ENCODE data around the gene APRT. TPM values are rescaled to one million over a fixed set of nuclear protein-coding genes. Genes with fewer than 3 reads are reported as not detected.

APRT gene
- total and polyA plus RNA-seq, 2 of the 8 experiments (the other 6 are each of a cell fraction or from before 2014, with no cell fraction given) = 221 to 267 TPM

- FAIRE-seq (no peak), DNase-seq (ENCODE audit: low read depth in 1 of 2, low spot score in 2 of 2) (no peak)
- H3K27me3 ChIP-seq (replicated peaks in 1 of 4; ENCODE audit: control insufficient read depth in 3 of 4, extremely low read depth in 1 of 4, insufficient read depth in 3 of 4, low read length in 3 of 4) = no peaks in the 10 kb centered on the region
- no peaks in the 10 kb centered on the region for H3K23me2 ChIP-seq (ENCODE audit: low read depth, low read length)
- no peak overlapping the region for H3K27ac ChIP-seq (ENCODE audit: low read depth, low read length)
- H2AFZ ChIP-seq (ENCODE audit: low read length) = no peak overlapping the region
- no peak overlapping the region for H2BK12ac ChIP-seq (ENCODE audit: low read depth, low read length)
- ChIA-PET CTCF (ENCODE audit: partially characterized antibody) (interaction anchor here (1.2 kb wide), 1 partner anchor 9 kb away, joined by 3 read pairs; no protein-coding TSS in a partner anchor), POLR2A (ENCODE audit: partially characterized antibody) (interaction anchor here (0.9 to 2.3 kb wide), 2 partner anchors 18 to 22 kb away, joined by 3 to 5 read pairs; no protein-coding TSS in a partner anchor)
- no peaks in the 10 kb centered on the region for H3K9me3 ChIP-seq (ENCODE audit: insufficient read depth in 2 of 2, low read depth in 1 of 2, low read length in 1 of 2)
- no peak overlapping the region for H3K4me3 ChIP-seq (ENCODE audit: extremely low read depth in 1 of 4, insufficient read depth in 2 of 4, low read depth in 3 of 4, low read length in 4 of 4)
- no peak overlapping the region for H3K56ac ChIP-seq (replicated peaks; ENCODE audit: insufficient read length, low read depth, low read length)
- TF ChIP-seq SIRT6 (IDR thresholded peaks at IDR 0.05; ENCODE audit: low read length) = no peak
- no peak for TF ChIP-seq YY1 (IDR thresholded peaks at IDR 0.05; ENCODE audit: low read depth, low read length)
- no peak for TF ChIP-seq SP2 (IDR thresholded peaks at IDR 0.05; ENCODE audit: low read length)
- TF ChIP-seq CBX8 (IDR thresholded peaks at IDR 0.05; ENCODE audit: borderline replicate concordance, low read depth, low read length) = no peak
- no peak for TF ChIP-seq GABPA (IDR thresholded peaks at IDR 0.05; ENCODE audit: borderline replicate concordance, insufficient read depth, low read length)
- TF ChIP-seq CHD1 (IDR thresholded peaks at IDR 0.05; ENCODE audit: low read depth, low read length) = no peak
- no peak for TF ChIP-seq JUND (IDR thresholded peaks at IDR 0.05; ENCODE audit: low read length)
- peaks cover 0 to 5% (median under 1%) of the 10 kb centered on the region in 4 experiments; a peak in 1 of 8 replicates for H3K36me3 ChIP-seq (ENCODE audit: control insufficient read depth in 2 of 4, insufficient read depth in 4 of 4, low read length in 3 of 4)
- H3K4me2 ChIP-seq (ENCODE audit: insufficient read depth in 1 of 2, low read depth in 2 of 2, low read length in 2 of 2) = no peak overlapping the region
- no peak overlapping the region for H2BK5ac ChIP-seq (ENCODE audit: low read depth, low read length)
- H3K9ac ChIP-seq (replicated peaks in 1 of 4; ENCODE audit: extremely low read depth in 1 of 4, low read depth in 3 of 4, low read length in 3 of 4) = no peak overlapping the region
- no peak overlapping the region for H4K91ac ChIP-seq (replicated peaks; ENCODE audit: insufficient read length, low read length)
- H3K79me2 ChIP-seq (ENCODE audit: control insufficient read depth in 1 of 2, insufficient read depth in 2 of 2, low read length in 2 of 2) = no peaks in the 10 kb centered on the region
- H3K4me1 ChIP-seq (replicated peaks in 1 of 4; ENCODE audit: control insufficient read depth in 3 of 4, insufficient read depth in 4 of 4, low read length in 3 of 4) = 0 out of 7 replicates have a peak, but pooled peaks cover 0 to 2% (median 0%) of the 10 kb centered on the region in 4 experiments
- no peak overlapping the region for H2AK5ac ChIP-seq (ENCODE audit: low read depth, low read length)
- 0 out of 2 replicates have a peak, but pooled peaks cover 3% of the 10 kb centered on the region for H3K79me1 ChIP-seq (ENCODE audit: low read depth, low read length)
- H3K18ac ChIP-seq (ENCODE audit: extremely low read depth, low read length) = no peak overlapping the region
- no peak overlapping the region for H2BK15ac ChIP-seq (ENCODE audit: low read length)
- H4K20me1 ChIP-seq (replicated peaks in 1 of 2; ENCODE audit: control insufficient read depth in 1 of 2, insufficient read depth in 2 of 2, low read length in 2 of 2) = no peaks in the 10 kb centered on the region
- no peak overlapping the region for H3K14ac ChIP-seq (ENCODE audit: insufficient read length)
- no peak overlapping the region for H3K23ac ChIP-seq (ENCODE audit: insufficient read length)
- no peak overlapping the region for H3K4ac ChIP-seq (replicated peaks; ENCODE audit: insufficient read length, low read depth, low read length)
- no peak overlapping the region for H4K5ac ChIP-seq (ENCODE audit: insufficient read length, low read depth, low read length)
- 100% methylated on average over 8 of the region's 13 CpGs; no CpG with 5 or more reads in 1 of the 2 experiments for WGBS, 2 experiments (ENCODE audit: extremely low coverage in 1 of 2, insufficient coverage in 1 of 2, insufficient read length in 1 of 2, insufficient replicate concordance in 2 of 2, low coverage in 1 of 2, low lambda C conversion rate in 2 of 2, missing lambda C conversion rate in 1 of 2)
- no peak overlapping the region for H2BK120ac ChIP-seq (replicated peaks; ENCODE audit: low read depth, low read length)
- H2BK20ac ChIP-seq (ENCODE audit: low read length) = no peak overlapping the region
- no peak overlapping the region for H4K8ac ChIP-seq (ENCODE audit: extremely low read depth, insufficient read depth, low read length)
Measured at GRCh38 chr16:88834670-88835069, 22.9 kb upstream of the APRT start.

Measured in H1 (cell line).